Lower lobe of right lung (tissue), 1 donor: ENCODE measurements around the gene ZSCAN5B. TPM values are rescaled to one million over a fixed set of nuclear protein-coding genes. Genes with fewer than 3 reads are reported as not detected.

Experiments
- total RNA-seq: library from RNA; stranded (reverse); fragmentation: NEBNext Ultra II Directional; extraction: Animal tissue kit (Norgen Biotek cat#: 25700); gene quantifications from one replicate; pipeline ENCODE4 v1.2.1, GENCODE V29; 2021
- donor health status: DM: no; HTN: yes; CAD: no; lungs with severe emphysema.

The ZSCAN5B gene
- total RNA-seq, 1 donor from 2014 or later = not detected

Other genes starting within 250 kb of the ZSCAN5B start
- not detected for gene NLRP8, start 250.0 kb downstream of the ZSCAN5B start, total RNA-seq
- gene NLRP5, start 211.0 kb downstream of the ZSCAN5B start, total RNA-seq = not detected
- gene ZNF787, start 76.5 kb downstream of the ZSCAN5B start, total RNA-seq = 32.4 TPM
- 38.7 TPM for gene ZNF444, start 56.5 kb downstream of the ZSCAN5B start, total RNA-seq
- gene GALP, start 21.8 kb downstream of the ZSCAN5B start, total RNA-seq = not detected
- not detected for gene ZSCAN5C, start 4.5 kb upstream of the ZSCAN5B start, total RNA-seq
- 1.3 TPM for gene EDDM13, start 75.0 kb upstream of the ZSCAN5B start, total RNA-seq
- gene ZSCAN5A, start 117.1 kb upstream of the ZSCAN5B start, total RNA-seq = 16.7 TPM
- gene ZNF582, start 195.8 kb upstream of the ZSCAN5B start, total RNA-seq = 4.3 TPM
- 7.2 TPM for gene ZNF583, start 206.5 kb upstream of the ZSCAN5B start, total RNA-seq